Activated naive CD8-positive, alpha-beta T cell treated with anti-CD3 and anti-CD28 coated beads, Interleukin-2, amount 50 U/mL, for 16 hours (primary cell): ENCODE data around the gene NUP93.

ENCODE experiments used
- DNase-seq: peaks from one replicate; pipeline ENCODE4 v3.0.0-alpha.2; 2020; ENCODE audit warnings: low read depth, low spot score

Gene NUP93

GRCh38 chr16:56729735-56730662 lies at the start of gene NUP93:
NUP93 (plus strand) TSS chr16:56730129; CDS start chr16:56748248, 18,119 bp downstream.
- peak; percentile 72 for DNase-seq

- DNase-seq, result peak; percentile 65
Observed at GRCh38 chr16:56681939-56682702, 47.8 kb upstream of the NUP93 start, which contains the start of gene MT1X. MT1X (plus strand) TSS chr16:56682470; CDS start chr16:56682541, 71 bp downstream.

GRCh38 chr16:56682703-56683397 lies 47.1 kb upstream of the NUP93 start:
- no peak for DNase-seq

DNA sequence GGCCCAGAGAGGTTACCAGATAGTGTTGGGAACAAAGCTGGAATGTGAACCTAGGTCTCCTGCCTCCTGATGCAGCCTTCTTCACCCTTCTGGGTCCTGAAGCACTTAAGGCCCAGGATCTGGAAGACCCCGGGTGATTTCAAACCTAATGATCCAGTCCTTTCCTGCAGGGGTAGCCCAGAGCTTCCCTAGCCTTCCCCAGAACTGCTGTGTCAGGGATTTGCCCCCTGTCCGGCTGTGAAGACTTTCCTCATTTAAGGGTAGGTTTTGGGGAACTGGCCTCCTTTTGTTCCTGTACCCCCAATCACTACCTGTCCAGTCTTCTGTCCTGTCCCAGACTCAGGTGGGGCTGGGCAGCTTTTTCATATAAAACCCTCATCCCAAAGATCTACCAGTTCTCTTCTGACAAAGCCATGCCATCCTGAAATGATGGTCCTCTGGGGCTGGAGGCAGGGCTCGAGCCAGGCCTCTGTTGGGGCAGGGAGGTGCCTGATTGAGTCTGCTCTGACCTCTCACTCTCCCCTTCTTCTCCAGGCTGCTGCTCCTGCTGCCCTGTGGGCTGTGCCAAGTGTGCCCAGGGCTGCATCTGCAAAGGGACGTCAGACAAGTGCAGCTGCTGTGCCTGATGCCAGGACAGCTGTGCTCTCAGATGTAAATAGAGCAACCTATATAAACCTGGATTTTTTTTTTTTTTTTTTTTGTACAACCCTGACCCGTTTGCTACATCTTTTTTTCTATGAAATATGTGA lies 46.3 kb upstream of the NUP93 start:
- no peak for DNase-seq

DNA sequence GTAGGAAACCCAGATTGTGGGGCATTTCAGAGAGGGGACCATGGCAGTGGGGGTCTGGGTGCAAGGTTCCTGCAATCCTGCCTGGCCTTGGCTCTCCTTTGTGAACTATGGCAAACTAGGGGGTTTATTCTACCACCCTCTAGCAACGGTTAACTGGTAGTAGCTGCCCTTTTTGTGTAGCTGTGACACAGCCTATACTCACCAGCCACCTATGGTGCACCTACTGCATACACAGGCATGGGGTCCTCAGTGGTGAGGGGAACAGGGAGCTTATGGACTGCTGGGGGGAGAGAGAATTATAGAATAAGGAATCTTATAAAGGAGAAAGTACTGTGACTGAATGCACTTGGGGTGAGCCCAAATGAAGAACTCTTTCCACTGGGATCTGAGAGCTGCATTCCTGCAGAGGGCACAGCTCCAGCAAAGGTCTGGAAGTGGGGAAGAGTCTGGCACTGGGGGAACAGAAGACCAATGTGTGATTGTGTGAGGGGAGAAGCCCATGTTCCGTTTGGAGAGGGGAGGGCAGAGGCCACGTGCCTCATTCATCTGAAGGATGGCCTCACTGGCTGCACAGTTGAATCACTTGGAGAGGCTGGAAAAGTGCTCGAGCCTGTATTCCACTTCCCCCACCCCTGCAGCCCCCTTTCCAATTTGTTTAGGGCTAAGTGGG lies 45.5 kb upstream of the NUP93 start:
- no peak for DNase-seq

DNA sequence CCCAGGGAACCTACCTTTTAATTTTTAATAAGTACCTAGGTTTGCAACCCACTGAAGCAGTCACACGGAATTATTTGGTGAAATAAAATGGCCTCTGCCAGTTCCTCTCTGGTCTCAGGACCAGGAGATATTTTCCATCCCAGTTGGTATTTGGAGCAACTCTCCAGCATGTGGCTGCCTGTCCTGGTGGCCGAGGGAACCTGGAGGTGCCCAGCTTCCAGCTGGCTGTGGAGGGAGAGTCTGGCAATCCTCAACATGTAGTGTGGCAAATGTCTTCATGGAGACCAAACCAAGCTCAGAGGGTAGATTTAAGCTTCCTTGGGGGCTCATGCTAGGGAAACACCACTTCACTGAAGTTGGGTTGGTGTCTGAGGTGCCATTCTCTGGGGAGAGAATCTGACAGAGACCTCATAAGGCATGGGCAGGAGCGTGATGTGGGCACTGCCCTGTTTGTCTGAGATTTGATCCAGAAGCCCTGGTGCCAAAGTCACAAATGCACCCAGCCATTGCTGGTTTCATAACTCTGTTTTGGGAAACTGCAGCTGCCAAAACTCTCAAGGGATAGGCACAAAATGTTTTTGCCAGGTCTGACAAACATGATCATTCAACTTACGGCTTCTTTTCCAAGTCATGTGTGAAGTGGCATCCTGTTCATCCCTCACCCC lies 44.9 kb upstream of the NUP93 start:
- DNase-seq, result no peak

- no peak for DNase-seq
Observed at GRCh38 chr16:56686758-56687157, 43.2 kb upstream of the NUP93 start.

DNA sequence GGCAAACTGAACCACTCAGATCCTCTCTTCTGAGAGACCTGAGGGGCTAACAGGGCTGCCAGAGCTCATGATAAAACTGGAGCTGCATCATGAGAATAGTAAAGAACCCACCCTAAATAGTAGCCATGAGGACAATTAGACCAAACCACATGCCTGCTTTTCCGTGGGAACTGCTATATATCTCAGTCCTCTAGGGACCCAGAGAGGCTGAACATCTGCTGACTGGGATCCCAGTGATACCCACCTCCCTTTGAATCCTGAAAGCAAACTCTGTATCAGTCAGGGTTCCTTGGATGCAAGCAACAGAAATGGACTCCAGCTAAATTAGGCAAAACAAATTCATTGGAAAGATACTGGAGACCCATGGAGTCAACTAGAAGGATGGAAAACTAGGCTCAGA lies 41.2 kb upstream of the NUP93 start:
- no peak for DNase-seq

- DNase-seq, result no peak
Observed at GRCh38 chr16:56689171-56689570, 40.8 kb upstream of the NUP93 start.

GRCh38 chr16:56690420-56691122 lies 39.4 kb upstream of the NUP93 start:
- DNase-seq, result no peak

- DNase-seq, result no peak
Observed at GRCh38 chr16:56691885-56692284, 38.0 kb upstream of the NUP93 start.

- no peak for DNase-seq
Observed at GRCh38 chr16:56695246-56695645, 34.7 kb upstream of the NUP93 start.

DNA sequence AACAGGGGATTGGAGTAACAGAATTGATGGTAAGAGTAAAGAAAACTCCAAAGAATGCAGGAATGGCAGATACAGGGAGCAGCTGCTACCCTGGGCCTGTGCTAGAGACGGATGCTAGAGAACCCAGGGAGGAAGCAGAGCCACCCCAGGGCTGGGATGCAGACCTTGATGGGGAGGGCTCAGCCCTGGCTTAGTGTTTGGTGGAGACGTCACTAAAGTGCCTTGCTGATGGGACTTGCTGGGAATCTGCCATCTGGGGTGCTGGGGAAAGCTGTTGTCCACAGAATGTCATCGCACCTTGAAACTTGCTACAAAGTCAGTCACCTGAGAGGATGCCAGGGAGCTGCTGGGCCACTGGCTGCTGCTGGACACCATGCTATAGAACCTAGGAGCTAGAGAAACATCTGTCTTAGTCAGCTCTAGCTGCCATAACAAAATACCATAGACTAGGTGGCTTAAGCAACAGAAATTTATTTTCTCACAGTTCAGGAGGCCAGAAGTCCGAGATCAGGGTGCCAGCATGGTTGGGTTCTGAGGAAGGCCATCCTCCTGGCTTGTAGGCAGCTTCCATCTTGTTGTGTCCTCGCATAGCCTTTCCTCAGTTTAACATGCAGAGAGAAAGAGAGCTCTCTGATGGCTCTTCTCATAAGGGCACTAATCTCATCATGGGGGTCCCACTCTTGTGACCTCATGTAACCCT lies 32.3 kb upstream of the NUP93 start:
- no peak for DNase-seq

GRCh38 chr16:56700195-56700594 lies 29.7 kb upstream of the NUP93 start:
- no peak for DNase-seq

DNA sequence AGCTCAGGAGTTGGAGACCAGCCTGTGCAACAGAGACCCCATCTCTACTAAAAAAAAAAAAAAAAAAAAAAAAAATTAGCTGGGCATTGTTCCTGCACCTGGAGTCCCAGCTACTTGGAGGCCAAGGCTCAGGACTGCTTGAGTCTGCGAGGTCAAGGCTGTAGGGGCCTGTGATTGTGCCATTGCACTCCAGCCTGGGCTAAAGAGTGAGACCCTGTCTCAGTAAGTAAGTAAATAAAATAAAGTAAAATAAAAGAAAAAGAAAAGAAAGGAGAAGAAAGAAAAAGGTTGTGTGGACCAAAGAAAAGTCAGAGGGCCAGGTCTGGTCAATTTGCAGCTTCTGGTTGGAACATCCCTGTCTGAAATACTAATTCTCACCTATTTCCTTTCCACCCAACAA lies 29.3 kb upstream of the NUP93 start:
- DNase-seq, result no peak

- no peak for DNase-seq
Observed at GRCh38 chr16:56701534-56701933, 28.4 kb upstream of the NUP93 start.

DNA sequence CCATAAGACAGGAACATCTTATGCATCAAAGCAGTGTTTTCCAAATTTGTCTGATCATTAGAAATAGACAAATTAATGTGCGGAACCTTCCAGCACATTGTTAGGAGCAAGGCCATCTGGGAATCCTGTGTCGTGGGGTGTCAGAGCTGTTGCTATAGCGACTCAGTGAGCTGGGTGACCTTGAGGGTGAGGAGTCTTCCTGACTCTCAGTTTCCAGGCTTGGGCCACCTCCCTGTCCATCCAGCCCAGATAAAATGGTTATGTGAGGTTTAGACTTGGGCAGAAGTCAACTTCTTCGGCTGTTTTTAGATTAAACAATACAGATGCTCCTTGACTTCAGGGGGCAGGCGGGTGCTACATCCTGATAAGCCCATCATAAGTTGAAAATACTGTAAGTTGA lies 27.1 kb upstream of the NUP93 start:
- DNase-seq, result no peak

- no peak for DNase-seq
Observed at GRCh38 chr16:56708525-56709442, 21.1 kb upstream of the NUP93 start.
